GM23338 (cell line): Measurements from ENCODE around the gene PLEKHG5.

Source experiments
- CREB1 ChIP-seq: fragments of 250-450 bp; sonication (Bioruptor Pico); IDR thresholded peaks from 2 replicates; pipeline ENCODE4 v1.5.0; 2020; ENCODE audit warnings: low read depth, mild to moderate bottlenecking, moderate library complexity
- EZH2 ChIP-seq: fragments of 200-600 bp; sonication (generic); IDR thresholded peaks from one replicate; pipeline ENCODE4 v1.8.0; 2017; ENCODE audit warnings: antibody characterized with exemption, mild to moderate bottlenecking, low read depth; ENCODE audit not compliant: unreplicated experiment
- EZH2phosphoT487 ChIP-seq: fragments of 200-600 bp; sonication (generic); IDR thresholded peaks from one replicate; pipeline ENCODE4 v1.8.1; 2018; ENCODE audit warnings: antibody characterized with exemption; ENCODE audit not compliant: unreplicated experiment
- POLR2AphosphoS5 ChIP-seq: IDR thresholded peaks from 2 replicates; pipeline ENCODE4 v1.6.1; 2016; ENCODE audit warnings: antibody characterized with exemption, low read depth
- TF ChIP-seq, protein P1 (sequence below), 2 experiments: fragments of 200-600 bp in 1 of 2; sonication (generic) in 1 of 2; conservative IDR thresholded peaks; 2 replicates each; pipeline versions ENCODE4 v1.5.1 to v1.6.1; 2016 to 2017; ENCODE audit warnings: antibody characterized with exemption in 2 of 2, low read depth in 2 of 2, mild to moderate bottlenecking in 2 of 2, moderate library complexity in 1 of 2
- TF ChIP-seq, protein P2 (sequence below): IDR thresholded peaks from one replicate; pipeline ENCODE4 v1.6.1; 2018; ENCODE audit warnings: antibody characterized with exemption; ENCODE audit not compliant: unreplicated experiment

DNA sequence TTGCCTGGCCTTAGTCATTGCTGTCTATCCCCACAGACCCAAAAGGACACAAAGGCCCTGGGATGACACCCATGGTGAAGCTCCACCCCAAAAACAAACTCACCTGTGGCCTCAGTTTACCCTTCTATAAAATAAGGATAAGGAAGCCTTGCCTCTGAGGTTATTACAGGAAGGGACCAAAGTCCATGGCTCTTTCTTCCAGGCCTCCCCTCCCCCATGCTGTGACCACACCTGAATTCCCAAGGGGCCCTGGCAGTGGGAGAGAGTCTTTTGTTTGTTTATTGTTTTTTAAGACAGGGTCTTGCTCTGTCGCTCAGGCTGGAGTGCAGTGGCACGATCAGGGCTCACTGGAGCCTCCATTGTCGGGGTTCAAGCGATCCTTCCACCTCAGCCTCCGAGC, 15.0 kb downstream of the PLEKHG5 start:
- TF ChIP-seq, protein P1, sequence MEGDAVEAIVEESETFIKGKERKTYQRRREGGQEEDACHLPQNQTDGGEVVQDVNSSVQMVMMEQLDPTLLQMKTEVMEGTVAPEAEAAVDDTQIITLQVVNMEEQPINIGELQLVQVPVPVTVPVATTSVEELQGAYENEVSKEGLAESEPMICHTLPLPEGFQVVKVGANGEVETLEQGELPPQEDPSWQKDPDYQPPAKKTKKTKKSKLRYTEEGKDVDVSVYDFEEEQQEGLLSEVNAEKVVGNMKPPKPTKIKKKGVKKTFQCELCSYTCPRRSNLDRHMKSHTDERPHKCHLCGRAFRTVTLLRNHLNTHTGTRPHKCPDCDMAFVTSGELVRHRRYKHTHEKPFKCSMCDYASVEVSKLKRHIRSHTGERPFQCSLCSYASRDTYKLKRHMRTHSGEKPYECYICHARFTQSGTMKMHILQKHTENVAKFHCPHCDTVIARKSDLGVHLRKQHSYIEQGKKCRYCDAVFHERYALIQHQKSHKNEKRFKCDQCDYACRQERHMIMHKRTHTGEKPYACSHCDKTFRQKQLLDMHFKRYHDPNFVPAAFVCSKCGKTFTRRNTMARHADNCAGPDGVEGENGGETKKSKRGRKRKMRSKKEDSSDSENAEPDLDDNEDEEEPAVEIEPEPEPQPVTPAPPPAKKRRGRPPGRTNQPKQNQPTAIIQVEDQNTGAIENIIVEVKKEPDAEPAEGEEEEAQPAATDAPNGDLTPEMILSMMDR (conservative IDR thresholded peaks at IDR 0.05; ENCODE audit: low read depth in 2 of 2), result no peak
- TF ChIP-seq, protein P2, sequence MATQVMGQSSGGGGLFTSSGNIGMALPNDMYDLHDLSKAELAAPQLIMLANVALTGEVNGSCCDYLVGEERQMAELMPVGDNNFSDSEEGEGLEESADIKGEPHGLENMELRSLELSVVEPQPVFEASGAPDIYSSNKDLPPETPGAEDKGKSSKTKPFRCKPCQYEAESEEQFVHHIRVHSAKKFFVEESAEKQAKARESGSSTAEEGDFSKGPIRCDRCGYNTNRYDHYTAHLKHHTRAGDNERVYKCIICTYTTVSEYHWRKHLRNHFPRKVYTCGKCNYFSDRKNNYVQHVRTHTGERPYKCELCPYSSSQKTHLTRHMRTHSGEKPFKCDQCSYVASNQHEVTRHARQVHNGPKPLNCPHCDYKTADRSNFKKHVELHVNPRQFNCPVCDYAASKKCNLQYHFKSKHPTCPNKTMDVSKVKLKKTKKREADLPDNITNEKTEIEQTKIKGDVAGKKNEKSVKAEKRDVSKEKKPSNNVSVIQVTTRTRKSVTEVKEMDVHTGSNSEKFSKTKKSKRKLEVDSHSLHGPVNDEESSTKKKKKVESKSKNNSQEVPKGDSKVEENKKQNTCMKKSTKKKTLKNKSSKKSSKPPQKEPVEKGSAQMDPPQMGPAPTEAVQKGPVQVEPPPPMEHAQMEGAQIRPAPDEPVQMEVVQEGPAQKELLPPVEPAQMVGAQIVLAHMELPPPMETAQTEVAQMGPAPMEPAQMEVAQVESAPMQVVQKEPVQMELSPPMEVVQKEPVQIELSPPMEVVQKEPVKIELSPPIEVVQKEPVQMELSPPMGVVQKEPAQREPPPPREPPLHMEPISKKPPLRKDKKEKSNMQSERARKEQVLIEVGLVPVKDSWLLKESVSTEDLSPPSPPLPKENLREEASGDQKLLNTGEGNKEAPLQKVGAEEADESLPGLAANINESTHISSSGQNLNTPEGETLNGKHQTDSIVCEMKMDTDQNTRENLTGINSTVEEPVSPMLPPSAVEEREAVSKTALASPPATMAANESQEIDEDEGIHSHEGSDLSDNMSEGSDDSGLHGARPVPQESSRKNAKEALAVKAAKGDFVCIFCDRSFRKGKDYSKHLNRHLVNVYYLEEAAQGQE, result no peak
- TF ChIP-seq POLR2AphosphoS5 (no peak), EZH2phosphoT487 (no peak), EZH2 (no peak), CREB1 (CRISPR knock-in tag) (no peak)
